ENCODE results near the gene COL24A1.
"Not testable (repeated sequence)": the region's sequence is repeated elsewhere in the genome, so short reads cannot be mapped to it uniquely, and the experiment has no call there.

Gene COL24A1

GRCh38 chr1:85867189-85867588 is 289.4 kb downstream of the COL24A1 start:
- DNase-seq = no peak

- no peak for DNase-seq
These were observed 291.4 kb downstream of the COL24A1 start for GRCh38 chr1:85865213-85865612.

- no peak for DNase-seq
These were observed 291.8 kb downstream of the COL24A1 start for GRCh38 chr1:85864727-85865126.

- DNase-seq = not testable (repeated sequence)
These were observed 292.9 kb downstream of the COL24A1 start for GRCh38 chr1:85863639-85864038.

GRCh38 chr1:85862456-85862855 is 294.1 kb downstream of the COL24A1 start:
- no peak for DNase-seq

- DNase-seq = no peak
These were observed 298.6 kb downstream of the COL24A1 start for GRCh38 chr1:85857991-85858390.

GRCh38 chr1:85850238-85850637 is 306.3 kb downstream of the COL24A1 start:
- DNase-seq = no peak

GRCh38 chr1:85849660-85850059 is 306.9 kb downstream of the COL24A1 start:
- DNase-seq = no peak

- no peak for DNase-seq
These were observed 309.2 kb downstream of the COL24A1 start for GRCh38 chr1:85847356-85847755.

- no peak for DNase-seq
These were observed 309.9 kb downstream of the COL24A1 start for GRCh38 chr1:85846706-85847105.

- no peak for DNase-seq
These were observed 317.1 kb downstream of the COL24A1 start for GRCh38 chr1:85839459-85839858.

GRCh38 chr1:85838238-85838637 is 318.3 kb downstream of the COL24A1 start:
- DNase-seq = no peak

- no peak for DNase-seq
These were observed 319.8 kb downstream of the COL24A1 start for GRCh38 chr1:85836736-85837135.

- not testable (repeated sequence) for DNase-seq
These were observed 323.4 kb downstream of the COL24A1 start for GRCh38 chr1:85833165-85833564.

- no peak for DNase-seq
These were observed 325.7 kb downstream of the COL24A1 start for GRCh38 chr1:85830837-85831236.

GRCh38 chr1:85824066-85824840 is 332.3 kb downstream of the COL24A1 start:
- no peak for DNase-seq

GRCh38 chr1:85822696-85823095 is 333.9 kb downstream of the COL24A1 start:
- DNase-seq = no peak

GRCh38 chr1:85818371-85818770 is 338.2 kb downstream of the COL24A1 start:
- DNase-seq = no peak

- no peak for DNase-seq
These were observed 340.0 kb downstream of the COL24A1 start for GRCh38 chr1:85816606-85817005.

- DNase-seq = no peak
These were observed 340.7 kb downstream of the COL24A1 start for GRCh38 chr1:85815906-85816305.

- DNase-seq = no peak
These were observed 350.2 kb downstream of the COL24A1 start for GRCh38 chr1:85806236-85806965.

GRCh38 chr1:85801520-85801919 is 355.1 kb downstream of the COL24A1 start:
- DNase-seq = no peak

GRCh38 chr1:85799737-85800136 is 356.8 kb downstream of the COL24A1 start:
- DNase-seq = no peak

- no peak for DNase-seq
These were observed 358.2 kb downstream of the COL24A1 start for GRCh38 chr1:85798419-85798818.

Data from eye (tissue), 1 donor.